ENCODE data around the gene PICK1.
A peak's percentile ranks its signal among the peaks of the same experiment; 100 is the strongest.

The PICK1 gene

DNA sequence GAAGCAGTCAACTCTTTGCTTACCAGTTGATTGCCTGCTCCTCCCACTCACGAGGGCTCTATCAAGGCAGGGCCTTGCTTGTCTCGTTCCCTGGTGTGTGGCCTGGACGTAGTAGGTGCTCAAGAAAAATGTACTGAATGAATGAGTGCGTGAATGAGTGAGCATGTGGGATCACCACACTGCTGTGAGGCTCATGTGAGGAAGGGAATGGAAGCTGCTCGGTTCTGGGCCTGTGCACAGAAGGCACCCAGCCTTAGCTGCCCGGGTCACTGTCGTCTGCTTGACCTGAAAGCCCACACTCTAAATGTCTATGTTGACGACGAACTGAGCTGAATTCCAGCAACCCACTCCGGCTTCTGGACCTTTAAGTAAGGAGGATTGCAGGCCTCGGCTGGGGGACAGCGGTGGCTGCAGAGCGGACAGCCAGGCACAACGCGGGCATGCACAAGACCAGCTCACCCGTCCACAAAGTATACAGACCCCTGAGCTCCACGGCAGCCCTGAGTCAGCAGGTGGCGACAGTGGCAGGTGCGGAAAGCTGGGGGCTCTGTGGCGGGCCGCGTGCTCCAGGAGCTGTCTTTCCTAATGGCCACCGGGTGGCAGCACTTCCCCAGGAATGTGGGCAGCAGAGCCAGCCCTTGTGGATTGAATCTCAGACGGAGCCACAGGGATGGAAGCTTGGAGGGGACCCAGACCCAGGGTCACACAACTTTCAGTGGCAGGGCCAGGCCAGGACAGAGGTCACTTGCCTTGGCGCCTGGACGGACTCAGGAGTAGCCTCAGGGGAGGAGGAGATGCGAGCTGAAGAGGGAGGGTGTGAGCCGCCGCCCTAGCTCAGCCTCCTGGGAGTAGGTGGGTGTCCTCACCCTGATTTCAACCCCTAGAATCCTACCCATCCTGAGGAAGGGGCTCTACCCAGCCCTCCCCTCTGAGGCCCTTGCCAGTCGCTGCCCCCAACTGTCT is 5.0 kb upstream of the PICK1 start:
- DNase-seq (ENCODE audit: low read depth): peak; percentile 29
- TF ChIP-seq, protein P1, sequence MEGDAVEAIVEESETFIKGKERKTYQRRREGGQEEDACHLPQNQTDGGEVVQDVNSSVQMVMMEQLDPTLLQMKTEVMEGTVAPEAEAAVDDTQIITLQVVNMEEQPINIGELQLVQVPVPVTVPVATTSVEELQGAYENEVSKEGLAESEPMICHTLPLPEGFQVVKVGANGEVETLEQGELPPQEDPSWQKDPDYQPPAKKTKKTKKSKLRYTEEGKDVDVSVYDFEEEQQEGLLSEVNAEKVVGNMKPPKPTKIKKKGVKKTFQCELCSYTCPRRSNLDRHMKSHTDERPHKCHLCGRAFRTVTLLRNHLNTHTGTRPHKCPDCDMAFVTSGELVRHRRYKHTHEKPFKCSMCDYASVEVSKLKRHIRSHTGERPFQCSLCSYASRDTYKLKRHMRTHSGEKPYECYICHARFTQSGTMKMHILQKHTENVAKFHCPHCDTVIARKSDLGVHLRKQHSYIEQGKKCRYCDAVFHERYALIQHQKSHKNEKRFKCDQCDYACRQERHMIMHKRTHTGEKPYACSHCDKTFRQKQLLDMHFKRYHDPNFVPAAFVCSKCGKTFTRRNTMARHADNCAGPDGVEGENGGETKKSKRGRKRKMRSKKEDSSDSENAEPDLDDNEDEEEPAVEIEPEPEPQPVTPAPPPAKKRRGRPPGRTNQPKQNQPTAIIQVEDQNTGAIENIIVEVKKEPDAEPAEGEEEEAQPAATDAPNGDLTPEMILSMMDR (IDR thresholded peaks at IDR 0.05; ENCODE audit: low read depth, low read length, missing control alignments): peak; percentile 82
- no peak overlapping the region for H3K4me3 ChIP-seq (ENCODE audit: low read depth, low read length)

DNA sequence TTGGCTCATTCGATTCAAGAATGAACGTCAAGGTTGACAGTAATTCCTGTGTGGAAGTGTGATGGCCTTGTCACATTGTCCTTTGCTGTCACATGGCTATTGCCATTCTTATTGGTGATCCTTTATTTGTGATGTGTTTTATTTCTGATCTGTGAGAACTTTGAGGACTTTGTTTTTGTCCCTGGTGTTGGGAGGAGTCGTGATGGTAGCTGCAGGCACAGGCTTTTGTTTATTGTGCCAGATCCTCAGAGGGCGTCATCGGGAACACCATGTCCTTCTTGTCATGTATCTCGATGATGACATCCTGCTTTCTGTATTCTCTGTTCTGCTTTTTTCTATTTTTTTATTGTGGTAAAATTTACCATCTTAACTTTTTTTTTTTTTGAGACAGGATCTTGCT is 5.6 kb downstream of the PICK1 start:
- no peak overlapping the region for H3K4me3 ChIP-seq (ENCODE audit: low read depth, low read length)
- no peak for DNase-seq (ENCODE audit: low read depth)
- TF ChIP-seq, protein P1 (IDR thresholded peaks at IDR 0.05; ENCODE audit: low read depth, low read length, missing control alignments): no peak

DNA sequence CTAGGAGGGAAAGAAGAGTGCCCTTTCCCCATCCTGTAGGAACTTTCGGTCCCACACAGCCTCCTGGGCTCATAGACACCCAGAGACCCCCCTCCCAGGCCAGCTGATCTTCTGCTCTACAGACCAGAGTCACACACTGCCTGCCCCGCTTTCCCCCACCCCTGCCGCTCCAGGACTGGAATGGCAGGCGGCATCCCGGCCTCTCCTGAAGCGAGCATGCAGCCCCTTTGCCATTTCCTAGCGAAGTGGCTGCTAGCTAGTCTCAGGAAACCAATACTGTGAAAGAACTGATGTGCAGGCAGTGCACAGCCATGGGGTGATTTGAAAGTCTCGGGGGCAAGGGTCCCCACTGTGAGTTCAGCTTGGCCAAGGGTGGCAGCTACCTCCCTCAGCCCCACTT is 8.3 kb downstream of the PICK1 start:
- no peak overlapping the region for H3K4me3 ChIP-seq (ENCODE audit: low read depth, low read length)
- TF ChIP-seq, protein P1 (IDR thresholded peaks at IDR 0.05; ENCODE audit: low read depth, low read length, missing control alignments): no peak
- DNase-seq (ENCODE audit: low read depth): no peak

DNA sequence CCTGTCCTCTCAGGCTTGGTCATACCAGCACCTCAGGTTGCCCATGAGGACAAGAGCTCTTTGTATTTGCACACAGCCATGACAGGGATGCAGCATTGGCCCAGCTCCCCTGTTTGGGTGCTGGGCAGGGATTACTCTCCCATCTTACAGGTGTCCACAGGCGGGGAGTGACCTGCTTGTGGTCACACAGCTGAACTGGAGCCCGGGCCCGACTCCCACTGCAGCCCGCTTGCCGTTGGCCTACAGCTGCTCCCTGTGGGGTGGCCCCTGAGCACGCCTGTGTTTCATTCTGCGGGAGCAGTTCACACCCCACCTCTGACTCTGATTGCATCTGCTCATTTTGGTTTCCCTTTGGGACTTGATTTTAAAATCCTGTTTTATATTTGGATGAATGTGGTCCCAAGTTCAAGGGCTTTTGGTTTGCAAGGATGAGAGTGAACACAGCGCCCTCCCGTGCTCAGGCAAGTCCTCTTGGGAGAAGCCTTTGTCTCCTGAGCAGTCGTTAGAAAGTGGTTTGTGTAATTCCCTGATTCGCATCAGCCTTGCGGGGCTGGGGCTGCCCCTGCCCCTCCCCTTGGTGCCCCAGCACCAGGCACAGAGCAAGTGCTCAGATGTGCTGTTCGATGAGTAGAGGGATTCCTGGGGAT is 9.3 kb downstream of the PICK1 start:
- no peak overlapping the region for H3K4me3 ChIP-seq (ENCODE audit: low read depth, low read length)

DNA sequence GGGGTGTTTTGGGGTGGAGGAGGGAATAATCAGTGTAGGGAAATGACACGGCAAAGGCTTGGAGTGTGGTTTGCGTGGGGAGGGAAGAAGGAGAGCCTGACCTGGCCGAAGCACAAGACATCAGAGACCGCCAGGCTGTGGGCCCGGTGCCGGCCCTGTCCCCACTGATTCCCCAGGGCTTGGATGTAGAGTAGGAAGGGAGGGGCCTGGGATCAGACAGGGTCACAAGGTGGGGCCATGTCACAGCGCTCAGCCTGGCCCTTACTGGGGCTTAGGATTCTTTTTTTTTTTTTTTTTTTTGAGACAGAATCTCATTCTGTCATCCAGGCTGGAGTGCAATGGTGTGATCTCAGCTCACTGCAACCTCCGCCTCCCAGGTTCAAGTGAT is 9.8 kb downstream of the PICK1 start:
- no peak for DNase-seq (ENCODE audit: low read depth)
- no peak overlapping the region for H3K4me3 ChIP-seq (ENCODE audit: low read depth, low read length)
- TF ChIP-seq, protein P1 (IDR thresholded peaks at IDR 0.05; ENCODE audit: low read depth, low read length, missing control alignments): no peak

More for the DNA sequence above, 9.3 kb downstream of the PICK1 start:
- TF ChIP-seq, protein P1 (IDR thresholded peaks at IDR 0.05; ENCODE audit: low read depth, low read length, missing control alignments): no peak
- no peak for DNase-seq (ENCODE audit: low read depth)

DNA sequence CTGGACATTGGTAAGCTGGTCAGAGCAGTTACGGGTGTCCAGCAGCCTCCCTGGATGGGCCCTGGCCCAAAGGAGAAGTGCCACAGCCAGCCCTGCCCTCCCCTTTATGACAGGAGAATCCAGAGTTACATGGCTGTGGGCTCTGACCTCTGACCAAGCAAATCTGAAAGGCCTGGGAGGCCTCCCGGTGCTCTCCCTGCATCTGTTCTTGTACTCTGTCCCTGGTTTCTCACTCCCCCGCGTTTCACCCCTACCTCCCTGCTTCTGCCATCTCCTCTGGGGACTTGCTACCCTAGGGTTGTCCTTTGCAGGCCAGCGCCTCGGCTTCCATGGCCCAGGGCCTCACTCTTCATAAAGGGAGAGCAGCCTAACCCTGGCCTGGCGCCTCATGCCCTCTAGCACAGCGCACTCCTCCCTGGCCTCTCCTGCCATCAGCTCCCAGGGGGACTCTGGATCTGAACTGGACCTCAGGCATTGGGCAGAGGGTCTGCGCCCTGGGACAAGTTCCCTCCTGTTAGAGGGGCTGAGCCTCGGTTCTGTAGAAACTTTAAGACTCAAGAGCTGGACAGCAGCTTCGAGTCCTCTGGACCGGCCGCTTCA is 10.7 kb downstream of the PICK1 start:
- no peak overlapping the region for H3K4me3 ChIP-seq (ENCODE audit: low read depth, low read length)
- DNase-seq (ENCODE audit: low read depth): no peak
- TF ChIP-seq, protein P1 (IDR thresholded peaks at IDR 0.05; ENCODE audit: low read depth, low read length, missing control alignments): no peak

Measured in GM12864 (cell line).